HEK293 (cell line): ENCODE data around the gene MAL.

Experiments used
- ZNF274 ChIP-seq, 2 experiments: fragments of 200-500 bp in 1 of 2; fragments of 450-650 bp in 1 of 2; sonication (Bioruptor generic) in 1 of 2; formaldehyde crosslinking in 1 of 2; IDR thresholded peaks; 2 replicates each; pipeline versions ENCODE4 v1.5.1 to v1.6.1; 2014 to 2016; ENCODE audit warnings: borderline replicate concordance in 1 of 2, inconsistent platforms in 1 of 2, low read length in 1 of 2, missing biosample characterization in 1 of 2, missing genetic modification characterization in 1 of 2
- ZNF423 ChIP-seq: fragments of 450-650 bp; formaldehyde crosslinking; IDR thresholded peaks from 2 replicates; pipeline ENCODE4 v1.5.1; 2016; ENCODE audit warnings: missing biosample characterization, missing genetic modification characterization
- TF ChIP-seq, protein P1 (sequence below): fragments of 450-650 bp; formaldehyde crosslinking; IDR thresholded peaks from 2 replicates; pipeline ENCODE4 v1.5.1; 2016; ENCODE audit warnings: missing biosample characterization, missing genetic modification characterization
- TF ChIP-seq, protein P2 (sequence below): fragments of 450-650 bp; formaldehyde crosslinking; IDR thresholded peaks from 2 replicates; pipeline ENCODE4 v1.5.1; 2016; ENCODE audit warnings: missing biosample characterization, missing genetic modification characterization

DNA sequence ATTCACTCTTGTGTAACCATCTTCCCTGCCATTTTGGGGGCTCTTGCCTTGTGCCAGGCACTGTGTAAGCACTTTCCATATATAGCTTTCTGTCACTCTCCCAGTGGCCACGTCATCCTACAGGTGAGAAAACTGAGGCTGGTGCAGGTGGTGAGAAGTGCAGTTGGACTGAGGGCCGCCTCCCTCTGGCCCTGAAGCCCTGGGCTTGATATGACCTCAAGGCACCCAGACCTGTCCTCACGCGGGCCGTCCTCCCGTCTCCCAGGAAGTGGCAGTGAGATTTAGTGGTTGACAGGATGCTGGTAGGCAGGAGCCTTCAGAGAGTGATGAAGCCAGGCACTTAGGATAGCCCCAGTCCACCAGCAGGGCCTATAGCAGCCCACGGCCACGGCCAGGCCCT lies 30.5 kb downstream of the MAL start:
- TF ChIP-seq ZNF423, result no peak
- TF ChIP-seq ZNF274 (IDR thresholded peaks at IDR 0.05; ENCODE audit: low read length), result no peak
- no peak for TF ChIP-seq ZNF274 (tag by site-specific recombination; IDR thresholded peaks at IDR 0.05; ENCODE audit: borderline replicate concordance)
- TF ChIP-seq, protein P1, sequence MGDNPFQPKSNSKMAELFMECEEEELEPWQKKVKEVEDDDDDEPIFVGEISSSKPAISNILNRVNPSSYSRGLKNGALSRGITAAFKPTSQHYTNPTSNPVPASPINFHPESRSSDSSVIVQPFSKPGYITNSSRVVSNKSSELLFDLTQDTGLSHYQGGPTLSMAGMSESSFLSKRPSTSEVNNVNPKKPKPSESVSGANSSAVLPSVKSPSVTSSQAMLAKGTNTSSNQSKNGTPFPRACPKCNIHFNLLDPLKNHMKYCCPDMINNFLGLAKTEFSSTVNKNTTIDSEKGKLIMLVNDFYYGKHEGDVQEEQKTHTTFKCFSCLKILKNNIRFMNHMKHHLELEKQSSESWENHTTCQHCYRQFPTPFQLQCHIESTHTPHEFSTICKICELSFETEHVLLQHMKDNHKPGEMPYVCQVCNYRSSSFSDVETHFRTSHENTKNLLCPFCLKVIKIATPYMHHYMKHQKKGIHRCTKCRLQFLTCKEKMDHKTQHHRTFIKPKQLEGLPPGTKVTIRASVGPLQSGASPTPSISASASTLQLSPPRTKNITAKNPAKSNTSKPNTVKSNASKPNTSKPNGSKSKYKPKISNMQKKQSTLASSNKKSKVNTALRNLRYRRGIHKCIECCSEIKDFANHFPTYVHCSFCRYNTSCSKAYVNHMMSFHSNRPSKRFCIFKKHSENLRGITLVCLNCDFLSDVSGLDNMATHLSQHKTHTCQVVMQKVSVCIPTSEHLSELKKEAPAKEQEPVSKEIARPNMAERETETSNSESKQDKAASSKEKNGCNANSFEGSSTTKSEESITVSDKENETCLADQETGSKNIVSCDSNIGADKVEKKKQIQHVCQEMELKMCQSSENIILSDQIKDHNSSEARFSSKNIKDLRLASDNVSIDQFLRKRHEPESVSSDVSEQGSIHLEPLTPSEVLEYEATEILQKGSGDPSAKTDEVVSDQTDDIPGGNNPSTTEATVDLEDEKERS (tag by site-specific recombination), result no peak
- TF ChIP-seq, protein P2, sequence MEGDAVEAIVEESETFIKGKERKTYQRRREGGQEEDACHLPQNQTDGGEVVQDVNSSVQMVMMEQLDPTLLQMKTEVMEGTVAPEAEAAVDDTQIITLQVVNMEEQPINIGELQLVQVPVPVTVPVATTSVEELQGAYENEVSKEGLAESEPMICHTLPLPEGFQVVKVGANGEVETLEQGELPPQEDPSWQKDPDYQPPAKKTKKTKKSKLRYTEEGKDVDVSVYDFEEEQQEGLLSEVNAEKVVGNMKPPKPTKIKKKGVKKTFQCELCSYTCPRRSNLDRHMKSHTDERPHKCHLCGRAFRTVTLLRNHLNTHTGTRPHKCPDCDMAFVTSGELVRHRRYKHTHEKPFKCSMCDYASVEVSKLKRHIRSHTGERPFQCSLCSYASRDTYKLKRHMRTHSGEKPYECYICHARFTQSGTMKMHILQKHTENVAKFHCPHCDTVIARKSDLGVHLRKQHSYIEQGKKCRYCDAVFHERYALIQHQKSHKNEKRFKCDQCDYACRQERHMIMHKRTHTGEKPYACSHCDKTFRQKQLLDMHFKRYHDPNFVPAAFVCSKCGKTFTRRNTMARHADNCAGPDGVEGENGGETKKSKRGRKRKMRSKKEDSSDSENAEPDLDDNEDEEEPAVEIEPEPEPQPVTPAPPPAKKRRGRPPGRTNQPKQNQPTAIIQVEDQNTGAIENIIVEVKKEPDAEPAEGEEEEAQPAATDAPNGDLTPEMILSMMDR (tag by site-specific recombination), result no peak
